MM.1S (cell line): ENCODE measurements around the gene XYLT2.

Source experiments
- DNase-seq: peaks from one replicate; pipeline ENCODE4 v3.0.0-alpha.2; 2015
- H2AFZ ChIP-seq: fragments of 300-600 bp; sonication (generic); 2 replicates; pipeline ENCODE4 v1.6.0; 2016; ENCODE audit warnings: antibody characterized with exemption, low read length
- H3F3A ChIP-seq: fragments of 300-600 bp; sonication (generic); 2 replicates; pipeline ENCODE4 v1.6.1; 2016; ENCODE audit warnings: mild to moderate bottlenecking, antibody characterized with exemption, low read length, moderate library complexity, mixed read lengths; ENCODE audit not compliant: insufficient read depth
- H3K27ac ChIP-seq: fragments of 300-600 bp; sonication (generic); 2 replicates; pipeline ENCODE4 v1.5.1; 2016; ENCODE audit warnings: mild to moderate bottlenecking, low read length
- H3K27me3 ChIP-seq: fragments of 300-600 bp; sonication (generic); replicated peaks from 2 replicates; pipeline ENCODE4 v1.6.0; 2016; ENCODE audit warnings: low read length; ENCODE audit not compliant: insufficient read depth
- H3K36me3 ChIP-seq: fragments of 300-600 bp; sonication (generic); replicated peaks from 2 replicates; pipeline ENCODE4 v1.6.1; 2016; ENCODE audit warnings: mild to moderate bottlenecking, low read length, mixed read lengths; ENCODE audit not compliant: insufficient read depth
- H3K4me1 ChIP-seq: fragments of 300-600 bp; sonication (generic); 2 replicates; pipeline ENCODE4 v1.6.1; 2016; ENCODE audit warnings: low read length, mixed read lengths
- H3K4me2 ChIP-seq: fragments of 300-600 bp; sonication (generic); 2 replicates; pipeline ENCODE4 v1.6.0; 2016; ENCODE audit warnings: low read depth, low read length
- H3K4me3 ChIP-seq: fragments of 300-600 bp; sonication (generic); 2 replicates; pipeline ENCODE4 v1.5.1; 2016; ENCODE audit warnings: low read length, mixed read lengths
- H3K79me2 ChIP-seq: fragments of 300-600 bp; sonication (generic); 2 replicates; pipeline ENCODE4 v1.6.1; 2016; ENCODE audit warnings: mixed run types, low read length, mixed read lengths
- H3K9ac ChIP-seq: fragments of 300-600 bp; sonication (generic); 2 replicates; pipeline ENCODE4 v1.6.1; 2016; ENCODE audit warnings: low read length, mixed read lengths
- H3K9me2 ChIP-seq: fragments of 300-600 bp; sonication (generic); replicated peaks from 2 replicates; pipeline ENCODE4 v1.6.1; 2016; ENCODE audit warnings: mild to moderate bottlenecking, low read length, mixed read lengths; ENCODE audit not compliant: insufficient read depth
- H3K9me3 ChIP-seq: fragments of 300-600 bp; sonication (generic); replicated peaks from 2 replicates; pipeline ENCODE4 v1.6.1; 2016; ENCODE audit warnings: mild to moderate bottlenecking, low read length, mixed read lengths; ENCODE audit not compliant: insufficient read depth
- H4K20me1 ChIP-seq: fragments of 300-600 bp; sonication (generic); 2 replicates; pipeline ENCODE4 v1.6.1; 2016; ENCODE audit warnings: mild to moderate bottlenecking, low read length, moderate library complexity, mixed read lengths; ENCODE audit not compliant: insufficient read depth
- CTCF ChIP-seq: fragments of 300-600 bp; sonication (generic); IDR thresholded peaks from 2 replicates; pipeline ENCODE4 v1.5.1; 2016; ENCODE audit warnings: antibody characterized with exemption, low read length, mixed read lengths
- EZH2 ChIP-seq: fragments of 300-600 bp; sonication (generic); optimal IDR thresholded peaks from 2 replicates; pipeline ENCODE3; 2017; ENCODE audit warnings: low read depth, mild to moderate bottlenecking, antibody characterized with exemption, low read length, mixed read lengths
- EZH2phosphoT487 ChIP-seq: fragments of 300-600 bp; sonication (generic); IDR thresholded peaks from 2 replicates; pipeline ENCODE4 v1.6.1; 2018; ENCODE audit warnings: antibody characterized with exemption, low read length

The XYLT2 gene

GRCh38 chr17:50354776-50355175 is 8.8 kb downstream of the XYLT2 start:
- TF ChIP-seq EZH2 (no peak), EZH2phosphoT487 (no peak), CTCF (no peak)
- H4K20me1 ChIP-seq: no peaks in the 10 kb centered on the region
- no peak overlapping the region for H2AFZ ChIP-seq
- H3K4me3 ChIP-seq: no peak overlapping the region
- no peak overlapping the region for H3K27ac ChIP-seq
- H3F3A ChIP-seq: no peaks in the 10 kb centered on the region
- no peaks in the 10 kb centered on the region for H3K4me1 ChIP-seq
- no peak for DNase-seq
- H3K4me2 ChIP-seq: no peak overlapping the region
- H3K36me3 ChIP-seq: no peaks in the 10 kb centered on the region
- H3K27me3 ChIP-seq: no peaks in the 10 kb centered on the region
- no peaks in the 10 kb centered on the region for H3K9me3 ChIP-seq
- no peak overlapping the region for H3K9ac ChIP-seq
- H3K9me2 ChIP-seq: no peaks in the 10 kb centered on the region
- H3K79me2 ChIP-seq: no peaks in the 10 kb centered on the region

GRCh38 chr17:50355336-50355700 is 9.4 kb downstream of the XYLT2 start:
- TF ChIP-seq EZH2: no peak
- TF ChIP-seq EZH2phosphoT487: no peak
- no peak for TF ChIP-seq CTCF
- no peak overlapping the region for H3K4me3 ChIP-seq
- no peaks in the 10 kb centered on the region for H3K36me3 ChIP-seq
- no peaks in the 10 kb centered on the region for H3K27me3 ChIP-seq
- H3F3A ChIP-seq: no peaks in the 10 kb centered on the region
- no peaks in the 10 kb centered on the region for H3K9me3 ChIP-seq
- H3K79me2 ChIP-seq: no peaks in the 10 kb centered on the region
- H2AFZ ChIP-seq: no peak overlapping the region
- H3K4me2 ChIP-seq: no peak overlapping the region
- H3K27ac ChIP-seq: no peak overlapping the region
- DNase-seq: no peak
- H3K4me1 ChIP-seq: no peaks in the 10 kb centered on the region
- no peaks in the 10 kb centered on the region for H3K9me2 ChIP-seq
- H4K20me1 ChIP-seq: no peaks in the 10 kb centered on the region
- H3K9ac ChIP-seq: no peak overlapping the region

GRCh38 chr17:50355701-50356341 is 9.9 kb downstream of the XYLT2 start:
- no peak for TF ChIP-seq CTCF
- no peak for TF ChIP-seq EZH2phosphoT487
- no peak for TF ChIP-seq EZH2
- no peak overlapping the region for H2AFZ ChIP-seq
- no peaks in the 10 kb centered on the region for H3F3A ChIP-seq
- H3K9me3 ChIP-seq: no peaks in the 10 kb centered on the region
- H3K27ac ChIP-seq: no peak overlapping the region
- H3K4me2 ChIP-seq: no peak overlapping the region
- DNase-seq: no peak
- H4K20me1 ChIP-seq: no peaks in the 10 kb centered on the region
- H3K36me3 ChIP-seq: no peaks in the 10 kb centered on the region
- H3K9ac ChIP-seq: no peak overlapping the region
- H3K4me3 ChIP-seq: no peak overlapping the region
- H3K27me3 ChIP-seq: no peaks in the 10 kb centered on the region
- H3K4me1 ChIP-seq: no peaks in the 10 kb centered on the region
- H3K9me2 ChIP-seq: no peaks in the 10 kb centered on the region
- no peaks in the 10 kb centered on the region for H3K79me2 ChIP-seq
